GM18520 (cell line): ENCODE measurements around the gene DDX20.
"Not testable (repeated sequence)": the region's sequence is repeated elsewhere in the genome, so short reads cannot be mapped to it uniquely, and the experiment has no call there.

Source experiments
- ATAC-seq: cut with Tn5 transposase; IDR thresholded peaks from one replicate; pipeline ENCODE4 v1.9.1; 2021; ENCODE audit not compliant: unreplicated experiment

DDX20 gene

GRCh38 chr1:111786669-111787207 is 31.0 kb downstream of the DDX20 start:
- no peak for ATAC-seq

- ATAC-seq: no peak
These were observed 33.4 kb downstream of the DDX20 start for GRCh38 chr1:111789142-111789541.

- no peak for ATAC-seq
These were observed 34.1 kb downstream of the DDX20 start for GRCh38 chr1:111789666-111790316.

GRCh38 chr1:111791776-111792175 is 36.1 kb downstream of the DDX20 start:
- no peak for ATAC-seq

- no peak for ATAC-seq
These were observed 36.5 kb downstream of the DDX20 start for GRCh38 chr1:111792249-111792648.

GRCh38 chr1:111793923-111794322 is 38.2 kb downstream of the DDX20 start:
- ATAC-seq: no peak

GRCh38 chr1:111795401-111795800 is 39.7 kb downstream of the DDX20 start:
- ATAC-seq: no peak

- no peak for ATAC-seq
These were observed 42.9 kb downstream of the DDX20 start for GRCh38 chr1:111798580-111798979.

GRCh38 chr1:111799722-111800121 is 44.0 kb downstream of the DDX20 start:
- not testable (repeated sequence) for ATAC-seq

- ATAC-seq: no peak
These were observed 45.6 kb downstream of the DDX20 start for GRCh38 chr1:111801071-111801850.

GRCh38 chr1:111802110-111802509 is 46.4 kb downstream of the DDX20 start:
- ATAC-seq: no peak

- ATAC-seq: no peak
These were observed 47.3 kb downstream of the DDX20 start for GRCh38 chr1:111802984-111803383.

- no peak for ATAC-seq
These were observed 48.2 kb downstream of the DDX20 start for GRCh38 chr1:111803951-111804350.

- ATAC-seq: no peak
These were observed 49.1 kb downstream of the DDX20 start for GRCh38 chr1:111804776-111805175.

GRCh38 chr1:111805251-111805650 is 49.5 kb downstream of the DDX20 start:
- no peak for ATAC-seq

- ATAC-seq: no peak
These were observed 56.2 kb downstream of the DDX20 start for GRCh38 chr1:111811891-111812290.

GRCh38 chr1:111812306-111812705 is 56.6 kb downstream of the DDX20 start:
- ATAC-seq: no peak

GRCh38 chr1:111813440-111814304 is 58.0 kb downstream of the DDX20 start:
- no peak for ATAC-seq

GRCh38 chr1:111814305-111814628 is 58.6 kb downstream of the DDX20 start:
- no peak for ATAC-seq

GRCh38 chr1:111814642-111815041 is 58.9 kb downstream of the DDX20 start:
- no peak for ATAC-seq
